Central memory CD8-positive, alpha-beta T cell (primary cell): ENCODE measurements around the gene CHD3.
A peak's percentile ranks its signal among the peaks of the same experiment; 100 is the strongest.

Source experiments
- ATAC-seq: fragments of 150-1000 bp; cut with Tn5 transposase; replicated peaks from 2 replicates; pipeline ENCODE4 v1.10.0; 2022; ENCODE audit warnings: mild to moderate bottlenecking, moderate FRiP score, moderate number of reproducible peaks; ENCODE audit not compliant: poor library complexity, severe bottlenecking; ENCODE audit errors: extremely low read depth
- DNase-seq, 2 donors: peaks; one replicate each; pipeline ENCODE4 v3.0.0; 2021; ENCODE audit warnings: low spot score in 2 of 2
- H3K27ac Mint-ChIP-seq: one replicate; pipeline ENCODE4 v1.8.0; 2022; ENCODE audit warnings: low read depth, mild to moderate bottlenecking, moderate library complexity, mixed read lengths
- H3K27me3 Mint-ChIP-seq: one replicate; pipeline ENCODE4 v1.8.0; 2022; ENCODE audit warnings: mixed read lengths
- H3K36me3 Mint-ChIP-seq: one replicate; pipeline ENCODE4 v1.8.0; 2022; ENCODE audit warnings: mild to moderate bottlenecking, moderate library complexity, mixed read lengths; ENCODE audit not compliant: insufficient read depth
- H3K4me1 Mint-ChIP-seq: one replicate; pipeline ENCODE4 v1.8.0; 2022; ENCODE audit warnings: mixed read lengths
- H3K4me3 Mint-ChIP-seq: one replicate; pipeline ENCODE4 v1.8.0; 2022; ENCODE audit warnings: mild to moderate bottlenecking, moderate library complexity, mixed read lengths
- H3K9me3 Mint-ChIP-seq: one replicate; pipeline ENCODE4 v1.8.0; 2022; ENCODE audit warnings: mixed read lengths

Gene CHD3

DNA sequence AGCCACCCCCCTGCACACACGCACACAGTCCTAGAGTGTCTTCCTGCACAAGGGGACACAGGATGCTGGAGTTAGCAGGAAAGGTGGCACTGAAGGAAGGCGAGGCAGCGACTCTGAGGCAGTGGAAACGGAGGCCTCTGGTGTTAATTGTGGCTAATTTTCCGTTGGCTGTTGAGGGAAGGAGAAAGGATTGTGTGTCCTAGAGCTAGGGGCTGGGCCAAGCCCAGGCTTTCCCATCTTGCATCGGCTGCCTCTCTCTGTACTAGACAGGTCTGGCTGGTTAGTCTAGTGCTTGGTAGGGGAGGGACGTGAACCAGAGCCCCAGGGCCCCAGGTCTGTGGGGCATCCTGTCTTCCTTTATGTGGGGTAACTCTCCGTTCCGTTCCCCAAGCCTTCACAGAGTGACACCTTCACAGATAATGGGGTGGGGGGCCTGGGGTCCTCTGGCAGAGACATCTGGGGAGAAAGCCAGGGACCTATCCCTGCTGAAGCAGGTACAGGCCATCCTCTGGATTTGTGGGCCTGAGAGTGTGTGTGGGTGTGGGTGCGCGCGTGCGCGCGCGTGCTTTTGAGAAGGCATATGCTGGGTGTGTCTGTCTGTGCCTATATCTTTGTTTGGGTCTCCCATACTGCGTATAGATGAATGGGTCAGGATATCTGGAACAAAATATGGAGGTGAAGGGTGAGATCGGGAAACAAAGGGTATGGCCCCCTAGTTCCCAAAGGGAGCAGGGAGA lies at the start of gene CHD3:
Gene CHD3 (plus strand): TSS at position 606 of the 737 bp plus-strand sequence. CDS start 212 bp downstream, outside the sequence.
- Mint-ChIP-seq H3K4me3 (no peak within 1 kb of the TSS), H3K9me3 (no peaks in the 10 kb centered on the region), H3K27me3 (no peaks in the 10 kb centered on the region), H3K27ac (no peak within 1 kb of the TSS), H3K4me1 (peaks cover 8% of the 10 kb centered on the region), H3K36me3 (peaks cover 42% of the 10 kb centered on the region)
- peak; percentile 34 for ATAC-seq
- DNase-seq: no peak

DNA sequence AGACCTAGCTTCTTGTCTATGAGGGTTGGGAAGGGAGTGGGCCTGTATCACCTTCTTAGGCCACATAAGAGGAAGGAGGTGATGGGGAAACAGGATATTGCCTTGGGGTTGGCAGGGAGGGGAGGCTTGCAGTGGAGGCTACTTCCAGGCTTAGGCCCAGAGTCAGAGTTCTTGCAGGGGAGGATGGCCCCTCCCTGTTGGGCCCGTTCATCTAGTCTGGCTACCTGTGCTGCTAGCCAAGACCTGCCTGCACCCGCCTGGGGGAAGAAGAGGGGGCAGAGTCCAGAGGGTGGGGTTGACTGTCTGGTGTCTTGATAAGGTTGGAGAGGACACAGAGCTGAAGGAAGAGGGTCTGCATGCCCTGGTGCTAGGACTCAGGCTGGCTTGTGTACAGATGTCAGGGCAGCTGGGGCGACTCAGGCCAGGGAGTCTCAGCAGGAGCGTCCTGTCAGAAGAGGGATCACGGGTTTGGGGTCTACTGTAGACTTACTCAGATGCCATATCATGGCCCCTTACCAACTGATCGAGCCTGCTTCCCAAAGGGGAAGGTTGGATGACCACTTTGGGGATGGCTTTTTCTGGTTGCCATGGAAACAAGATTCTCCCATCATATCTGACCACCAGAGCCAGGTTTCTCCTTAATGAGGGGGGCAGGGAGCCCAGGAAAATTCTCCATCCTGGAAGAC lies 49.3 kb upstream of the CHD3 start:
- H3K4me1 Mint-ChIP-seq: peaks cover 90% of the 10 kb centered on the region
- no peaks in the 10 kb centered on the region for H3K9me3 Mint-ChIP-seq
- H3K27ac Mint-ChIP-seq: peak overlapping the region; percentile 100
- H3K4me3 Mint-ChIP-seq: peak overlapping the region; percentile 47
- DNase-seq (no peak), ATAC-seq (no peak)
- H3K36me3 Mint-ChIP-seq: peaks cover 77% of the 10 kb centered on the region
- H3K27me3 Mint-ChIP-seq: no peaks in the 10 kb centered on the region

DNA sequence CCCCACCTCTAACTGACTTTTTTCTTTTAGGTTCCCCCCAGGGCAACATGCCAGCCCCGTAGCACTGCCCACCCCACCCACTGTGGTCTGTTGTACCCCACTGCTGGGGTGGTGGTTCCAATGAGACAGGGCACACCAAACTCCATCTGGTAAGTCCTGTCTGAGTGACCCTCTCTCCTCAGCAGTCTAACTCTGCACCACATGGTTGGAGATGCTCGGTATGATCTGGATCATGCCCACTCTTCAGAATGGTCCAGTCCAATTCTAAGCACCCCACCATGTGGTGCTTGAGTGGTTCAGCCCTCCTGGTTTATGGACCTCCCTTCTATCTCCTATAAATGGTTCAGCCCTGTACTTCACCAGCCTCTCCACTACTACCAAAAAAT lies 48.7 kb upstream of the CHD3 start:
- DNase-seq: no peak

DNA sequence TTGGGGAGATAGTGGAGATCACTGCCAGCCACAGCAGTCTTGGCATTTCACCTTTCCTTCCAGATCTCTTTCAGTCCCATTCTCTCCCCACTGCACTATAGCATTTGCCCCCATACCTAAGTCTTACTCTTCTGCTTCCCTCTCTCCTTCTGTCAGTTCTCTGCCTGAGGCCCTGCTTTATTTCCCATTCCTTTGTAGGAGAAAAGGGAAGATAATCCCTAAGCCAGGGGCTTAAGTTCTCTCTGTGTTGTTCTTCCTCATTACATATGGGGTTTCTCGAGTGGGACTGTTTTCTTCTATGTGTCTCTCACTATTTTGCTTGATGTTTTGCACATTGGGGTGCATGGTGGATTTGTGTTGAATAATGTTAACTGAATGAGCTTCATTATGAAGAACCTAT lies 48.1 kb upstream of the CHD3 start:
- peaks cover 83% of the 10 kb centered on the region for H3K4me1 Mint-ChIP-seq

More for the DNA sequence above, 48.7 kb upstream of the CHD3 start:
- Mint-ChIP-seq H3K27me3 (no peaks in the 10 kb centered on the region), H3K4me3 (peak overlapping the region; percentile 92), H3K4me1 (peaks cover 88% of the 10 kb centered on the region), H3K9me3 (no peaks in the 10 kb centered on the region), H3K36me3 (peaks cover 76% of the 10 kb centered on the region), H3K27ac (peak overlapping the region; percentile 100)
- no peak for ATAC-seq

DNA sequence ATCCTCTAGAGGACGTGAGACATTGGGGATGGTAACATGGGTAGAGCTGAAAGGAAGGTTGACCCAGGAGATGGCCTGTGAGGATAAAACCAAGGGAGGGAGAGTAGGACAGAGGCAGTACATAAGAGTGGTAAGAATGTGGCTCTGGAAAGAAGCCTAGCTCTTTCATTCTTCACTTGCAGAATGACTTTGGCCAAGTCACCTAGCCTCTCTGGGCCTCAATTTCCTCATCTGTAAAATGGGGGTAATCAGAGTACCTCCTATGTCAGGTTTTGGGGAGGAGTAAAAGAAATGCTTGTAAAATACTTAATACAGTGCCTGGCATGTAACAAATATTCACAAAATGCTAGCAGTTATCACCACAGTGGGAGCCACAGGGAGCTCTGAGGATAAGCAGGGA lies 47.7 kb upstream of the CHD3 start:
- no peak for DNase-seq
- peaks cover 74% of the 10 kb centered on the region for H3K36me3 Mint-ChIP-seq
- ATAC-seq: no peak
- peak overlapping the region; percentile 92 for H3K4me3 Mint-ChIP-seq
- H3K27ac Mint-ChIP-seq: peak overlapping the region; percentile 100
- peaks cover 85% of the 10 kb centered on the region for H3K4me1 Mint-ChIP-seq
- H3K27me3 Mint-ChIP-seq: no peaks in the 10 kb centered on the region
- no peaks in the 10 kb centered on the region for H3K9me3 Mint-ChIP-seq

More for the DNA sequence above, 48.1 kb upstream of the CHD3 start:
- peak overlapping the region; percentile 92 for H3K4me3 Mint-ChIP-seq
- no peaks in the 10 kb centered on the region for H3K9me3 Mint-ChIP-seq
- ATAC-seq (no peak), DNase-seq (no peak)
- H3K27ac Mint-ChIP-seq: peak overlapping the region; percentile 100
- H3K36me3 Mint-ChIP-seq: peaks cover 75% of the 10 kb centered on the region
- H3K27me3 Mint-ChIP-seq: no peaks in the 10 kb centered on the region

DNA sequence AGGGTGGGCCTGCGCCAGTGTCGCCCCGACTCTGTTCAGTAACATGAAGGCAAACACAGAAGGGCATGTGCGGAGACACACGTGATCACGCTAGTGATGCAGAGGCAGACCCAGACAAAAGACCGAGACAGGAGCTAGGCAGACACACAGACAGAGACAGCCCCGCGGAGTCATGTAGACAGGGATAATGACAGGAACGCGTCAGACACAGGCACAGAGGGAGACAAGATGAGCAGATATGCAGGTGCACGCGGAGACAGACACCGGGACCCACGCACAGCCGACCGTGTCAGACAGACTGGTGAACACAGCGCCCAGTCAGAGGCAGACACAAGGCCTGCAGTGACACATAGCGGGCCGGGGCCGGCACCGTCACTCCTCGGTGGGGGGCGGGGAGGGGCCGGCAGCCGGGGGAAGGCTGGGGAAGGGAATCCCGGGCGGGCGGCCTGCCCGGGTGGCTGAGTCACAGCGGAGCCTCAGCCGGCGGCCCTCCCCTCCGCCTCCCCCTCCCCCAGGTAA lies 47.1 kb upstream of the CHD3 start:
- no peaks in the 10 kb centered on the region for H3K9me3 Mint-ChIP-seq
- DNase-seq (peak; percentile 79 to 94), ATAC-seq (peak; percentile 50)
- H3K4me3 Mint-ChIP-seq: peak overlapping the region; percentile 92
- peaks cover 79% of the 10 kb centered on the region for H3K4me1 Mint-ChIP-seq
- H3K27me3 Mint-ChIP-seq: no peaks in the 10 kb centered on the region
- peaks cover 68% of the 10 kb centered on the region for H3K36me3 Mint-ChIP-seq
- H3K27ac Mint-ChIP-seq: peak overlapping the region; percentile 100

DNA sequence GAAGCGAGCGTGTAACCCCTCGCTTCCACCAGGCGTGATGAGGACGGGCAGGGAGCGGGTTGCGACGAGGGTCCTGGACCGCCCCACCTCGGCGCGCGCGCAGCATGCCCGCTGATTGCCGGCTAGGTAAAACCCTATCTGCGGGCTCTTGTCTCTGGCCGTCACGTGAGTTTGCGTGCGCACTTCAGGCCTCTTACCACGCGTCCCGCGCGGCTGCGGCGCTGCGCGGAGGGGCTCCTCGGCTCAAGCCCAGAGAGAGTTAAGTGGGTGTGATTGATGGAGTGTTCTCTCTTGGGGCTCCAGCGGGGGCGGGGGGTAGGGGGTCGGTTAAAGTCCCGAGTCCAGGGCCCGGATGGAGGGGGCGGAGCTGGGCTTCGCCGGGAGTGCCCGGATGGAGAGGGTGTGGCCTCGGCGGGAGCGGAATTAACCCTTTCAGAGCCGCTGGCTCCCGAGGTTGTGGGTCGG lies 46.6 kb upstream of the CHD3 start:
- H3K36me3 Mint-ChIP-seq: peaks cover 68% of the 10 kb centered on the region
- H3K9me3 Mint-ChIP-seq: no peaks in the 10 kb centered on the region
- peak overlapping the region; percentile 100 for H3K27ac Mint-ChIP-seq
- H3K27me3 Mint-ChIP-seq: no peaks in the 10 kb centered on the region
- peaks cover 75% of the 10 kb centered on the region for H3K4me1 Mint-ChIP-seq
- H3K4me3 Mint-ChIP-seq: peak overlapping the region; percentile 92
- ATAC-seq: peak; percentile 24
- peak; percentile 78 to 80 for DNase-seq

DNA sequence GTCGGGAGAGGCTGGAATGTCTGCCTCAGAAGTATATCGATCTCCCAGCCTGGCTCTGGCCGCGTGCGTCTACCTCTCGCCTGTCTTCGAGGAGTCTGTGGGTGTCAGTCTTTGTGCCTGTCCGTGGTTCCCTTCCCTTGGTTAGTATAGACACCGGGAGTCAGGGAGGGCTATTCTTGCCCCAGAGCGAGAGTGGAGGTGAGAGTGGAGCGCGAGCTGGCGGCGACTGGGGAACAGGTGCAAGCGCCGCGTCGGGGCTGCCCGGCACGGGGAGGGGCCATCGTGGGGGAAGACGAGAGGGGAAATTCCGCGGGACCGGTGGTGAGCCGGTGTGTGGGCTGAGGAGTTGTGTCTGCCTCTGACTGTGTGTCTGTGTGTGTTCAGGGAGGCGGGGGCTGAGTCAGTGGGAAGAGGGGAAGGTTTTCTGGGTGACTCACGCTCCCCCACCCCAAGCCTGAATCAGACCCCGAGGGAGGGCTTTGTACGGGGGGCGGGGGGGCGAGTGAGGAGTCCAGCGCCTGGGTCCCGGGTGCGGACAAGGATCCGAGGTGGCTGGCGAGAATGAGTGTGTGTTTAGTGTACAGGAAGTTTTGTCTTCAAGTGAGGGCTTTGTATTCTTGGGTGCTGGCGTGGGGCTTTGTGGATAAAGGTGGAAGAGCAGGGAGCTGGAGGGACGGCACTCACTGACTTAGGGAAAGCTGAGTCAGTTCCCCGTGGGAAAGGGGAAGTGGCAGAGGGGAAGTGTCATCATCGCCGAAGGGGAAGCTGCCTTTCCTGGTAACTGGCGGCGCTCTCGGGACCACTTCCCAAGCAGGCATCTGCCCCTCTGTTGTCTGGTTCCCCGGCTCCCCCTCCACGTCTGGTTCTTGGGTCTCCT lies 46.0 kb upstream of the CHD3 start:
- Mint-ChIP-seq H3K4me3 (peak overlapping the region; percentile 92), H3K27me3 (no peaks in the 10 kb centered on the region)

DNA sequence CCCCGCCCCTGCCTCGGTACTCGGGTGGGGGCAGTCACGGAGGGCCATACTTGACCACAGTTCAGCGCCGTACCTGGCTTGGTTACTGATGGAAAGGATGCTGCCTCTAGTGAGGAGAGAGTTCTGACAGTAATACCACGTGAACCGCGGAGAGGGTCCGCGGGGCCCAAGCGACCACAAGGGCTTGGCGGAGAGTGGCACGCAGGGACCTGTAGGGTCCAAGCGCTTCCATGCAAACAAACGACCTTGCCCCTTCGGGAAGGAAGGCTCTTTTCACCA lies 45.4 kb upstream of the CHD3 start:
- ATAC-seq (peak; percentile 0), DNase-seq (no peak)
- Mint-ChIP-seq H3K9me3 (no peaks in the 10 kb centered on the region), H3K4me1 (peaks cover 65% of the 10 kb centered on the region), H3K4me3 (peak overlapping the region; percentile 92), H3K36me3 (peaks cover 63% of the 10 kb centered on the region), H3K27me3 (no peaks in the 10 kb centered on the region), H3K27ac (peak overlapping the region; percentile 100)

More for the DNA sequence above, 46.0 kb upstream of the CHD3 start:
- DNase-seq (peak; percentile 92 to 97), ATAC-seq (peak; percentile 48)
- peak overlapping the region; percentile 100 for H3K27ac Mint-ChIP-seq
- H3K4me1 Mint-ChIP-seq: peaks cover 68% of the 10 kb centered on the region
- H3K9me3 Mint-ChIP-seq: no peaks in the 10 kb centered on the region
- peaks cover 64% of the 10 kb centered on the region for H3K36me3 Mint-ChIP-seq

DNA sequence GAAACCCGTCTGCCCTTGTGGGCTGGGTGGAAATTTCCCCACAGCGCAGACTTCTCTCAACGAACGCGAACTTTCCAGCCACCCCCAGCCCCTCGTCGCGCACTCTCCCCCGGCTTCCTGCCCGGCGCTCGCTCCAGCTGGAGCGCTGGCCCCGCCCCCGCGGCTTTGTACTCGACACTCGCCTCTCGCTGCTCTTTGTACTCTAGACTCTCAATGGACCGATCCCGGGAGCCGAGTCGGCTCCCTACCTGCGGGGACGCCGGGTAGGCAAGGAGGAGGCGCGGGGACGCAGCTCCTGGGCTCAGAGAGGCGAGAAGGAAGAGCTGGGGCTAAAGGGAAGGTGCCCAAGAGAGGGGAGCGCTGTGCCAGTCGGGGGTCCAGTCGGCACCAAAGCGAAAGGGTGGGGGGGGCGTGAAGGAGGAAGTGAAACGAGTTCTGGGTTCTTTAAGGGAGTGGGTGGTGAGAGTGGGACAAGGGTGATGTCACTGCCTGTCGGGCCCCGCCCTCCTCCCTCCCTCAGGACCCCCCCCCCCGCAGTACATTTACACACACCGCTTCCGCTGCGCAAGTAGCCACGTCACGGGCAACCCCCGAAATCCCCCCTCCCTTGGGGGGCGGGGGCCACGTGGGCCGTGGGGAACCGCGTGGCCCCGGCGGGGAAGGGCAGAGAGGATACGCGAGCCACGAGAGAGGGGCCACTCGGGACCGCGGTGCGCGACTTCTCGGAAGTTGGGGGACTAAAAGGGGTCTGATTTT lies 44.9 kb upstream of the CHD3 start:
- peaks cover 63% of the 10 kb centered on the region for H3K36me3 Mint-ChIP-seq
- ATAC-seq: peak; percentile 25
- H3K4me1 Mint-ChIP-seq: peaks cover 60% of the 10 kb centered on the region
- H3K27me3 Mint-ChIP-seq: no peaks in the 10 kb centered on the region
- H3K4me3 Mint-ChIP-seq: peak overlapping the region; percentile 92
- peak; percentile 80 to 93 for DNase-seq
- peak overlapping the region; percentile 100 for H3K27ac Mint-ChIP-seq
- H3K9me3 Mint-ChIP-seq: no peaks in the 10 kb centered on the region

DNA sequence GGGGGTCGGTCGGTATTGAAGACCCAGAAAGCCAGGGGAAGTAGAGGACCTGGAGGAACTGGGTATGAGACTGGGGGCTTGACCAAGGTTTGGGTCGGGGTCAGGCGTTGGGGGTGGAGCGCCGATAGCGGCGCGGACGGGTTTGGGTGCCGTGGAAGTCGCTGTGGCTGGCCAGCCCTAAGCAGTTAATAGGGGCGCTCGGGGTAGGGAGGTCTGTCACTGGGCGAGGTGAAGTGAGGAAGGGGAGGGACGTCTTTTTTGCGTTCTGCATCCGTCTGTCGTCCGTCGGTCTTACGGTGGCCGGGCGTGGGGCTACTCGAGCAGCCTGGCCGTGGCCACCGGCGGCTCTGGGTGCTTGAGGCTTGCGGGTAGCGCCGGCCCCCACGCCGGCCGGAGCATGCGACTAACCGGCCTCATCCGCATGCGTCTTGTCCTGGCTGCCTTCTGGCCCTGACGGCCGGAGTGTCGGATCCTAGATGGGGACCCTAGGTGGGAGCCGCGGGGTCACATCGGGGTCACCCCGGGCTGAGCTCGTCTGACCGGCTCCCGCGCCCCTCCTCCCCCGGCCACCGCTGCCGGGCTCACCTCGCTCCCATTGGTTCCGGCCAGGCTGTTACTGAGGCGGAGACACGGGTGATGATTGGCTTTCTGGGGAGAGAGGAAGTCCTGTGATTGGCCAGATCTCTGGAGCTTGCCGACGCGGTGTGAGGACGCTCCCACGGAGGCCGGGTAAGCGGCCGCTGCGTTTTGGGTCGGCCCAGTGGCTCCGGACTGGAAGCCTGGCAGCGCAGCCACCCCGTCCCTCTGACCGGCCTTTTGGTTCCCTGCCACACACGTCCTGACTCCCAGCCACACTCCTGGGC lies 44.1 kb upstream of the CHD3 start:
- peaks cover 67% of the 10 kb centered on the region for H3K36me3 Mint-ChIP-seq
- peaks cover 52% of the 10 kb centered on the region for H3K4me1 Mint-ChIP-seq

More for the DNA sequence above, 44.1 kb upstream of the CHD3 start:
- Mint-ChIP-seq H3K4me3 (peak overlapping the region; percentile 92), H3K27me3 (no peaks in the 10 kb centered on the region), H3K9me3 (no peaks in the 10 kb centered on the region), H3K27ac (peak overlapping the region; percentile 100)
- peak; percentile 26 for ATAC-seq
- DNase-seq: peak; percentile 63 to 80
